IMR-90 (cell line): ENCODE data around the gene UNC79. TPM values are rescaled to one million over a fixed set of nuclear protein-coding genes. Genes with fewer than 3 reads are reported as not detected.

Source experiments
- ATAC-seq: fragments of 200-7000 bp; cut with Tn5 transposase; 2 replicates; pipeline ENCODE4 v1.9.1; 2020; ENCODE audit warnings: low read depth, mild to moderate bottlenecking, moderate library complexity
- BruUV-seq: library from RNA; stranded (reverse); fragments of 400-500 nt; replicated peaks from 2 replicates; lab custom pipeline; 2021; lab: Mats Ljungman, UMichigan
- CTCF ChIA-PET: fragments of 300-600 bp; formaldehyde crosslinking; extraction: SDS; loops from one replicate; lab custom pipeline; 2021; ENCODE audit warnings: antibody characterized with exemption; lab: Yijun Ruan, JAX
- POLR2A ChIA-PET: fragments of 300-600 bp; sonication (Branson Sonifier 250); formaldehyde crosslinking; loops from one replicate; lab custom pipeline; 2022; ENCODE audit warnings: antibody characterized with exemption; ENCODE audit not compliant: unreplicated experiment; lab: Charles Lee
- DNase-seq: peaks from one replicate; pipeline ENCODE4 v3.0.0; 2013
- H2AFZ ChIP-seq: replicated peaks from 2 replicates; pipeline ENCODE3; 2013; ENCODE audit warnings: low read length, mild to moderate bottlenecking; ENCODE audit not compliant: poor library complexity
- H2AK5ac ChIP-seq: 2 replicates; pipeline ENCODE4 v1.6.1; 2013; ENCODE audit warnings: low read depth, low read length, inconsistent platforms
- H2AK9ac ChIP-seq: replicated peaks from 2 replicates; pipeline ENCODE3; 2013; ENCODE audit warnings: mild to moderate bottlenecking, low read depth, low read length, moderate library complexity; ENCODE audit not compliant: poor library complexity
- H2BK120ac ChIP-seq: 2 replicates; pipeline ENCODE4 v1.6.1; 2013; ENCODE audit warnings: low read depth, low read length, inconsistent platforms
- H2BK15ac ChIP-seq: 3 replicates; pipeline ENCODE4 v1.6.1; 2013; ENCODE audit warnings: low read depth, low read length, inconsistent platforms
- H2BK20ac ChIP-seq: 2 replicates; pipeline ENCODE4 v1.6.1; 2013; ENCODE audit warnings: low read depth, mild to moderate bottlenecking, inconsistent platforms, low read length, moderate library complexity
- H2BK5ac ChIP-seq: 2 replicates; pipeline ENCODE4 v1.6.1; 2013; ENCODE audit warnings: mild to moderate bottlenecking, low read depth, low read length, inconsistent platforms; ENCODE audit not compliant: poor library complexity, severe bottlenecking
- H3K14ac ChIP-seq: replicated peaks from 2 replicates; pipeline ENCODE4 v1.6.1; 2013; ENCODE audit warnings: low read depth, low read length, inconsistent platforms
- H3K18ac ChIP-seq: 2 replicates; pipeline ENCODE4 v1.6.1; 2013; ENCODE audit warnings: low read depth, low read length, control low read depth
- H3K23ac ChIP-seq: 2 replicates; pipeline ENCODE4 v1.6.1; 2013; ENCODE audit warnings: low read depth, low read length, inconsistent platforms
- H3K27ac ChIP-seq: 2 replicates; pipeline ENCODE4 v1.5.1; 2013; ENCODE audit warnings: mild to moderate bottlenecking, control low read depth, low read length; ENCODE audit not compliant: insufficient read depth
- H3K27me3 ChIP-seq: 2 replicates; pipeline ENCODE4 v1.6.1; 2013; ENCODE audit warnings: low read length; ENCODE audit not compliant: control insufficient read depth, insufficient read depth
- H3K36me3 ChIP-seq: 2 replicates; pipeline ENCODE4 v1.6.1; 2013; ENCODE audit warnings: low read length, mixed read lengths; ENCODE audit not compliant: control insufficient read depth, insufficient read depth
- H3K4ac ChIP-seq: 2 replicates; pipeline ENCODE4 v1.6.1; 2013; ENCODE audit warnings: low read depth, low read length, inconsistent platforms
- H3K4me1 ChIP-seq: 2 replicates; pipeline ENCODE4 v1.6.1; 2013; ENCODE audit warnings: low read length, mixed read lengths; ENCODE audit not compliant: control insufficient read depth, insufficient read depth
- H3K4me2 ChIP-seq: 2 replicates; pipeline ENCODE4 v1.6.1; 2013; ENCODE audit warnings: low read depth, mild to moderate bottlenecking, control low read depth, low read length, moderate library complexity
- H3K4me3 ChIP-seq: 2 replicates; pipeline ENCODE4 v1.5.1; 2013; ENCODE audit warnings: low read depth, mild to moderate bottlenecking, control low read depth, low read length, moderate library complexity; ENCODE audit not compliant: insufficient read depth
- H3K56ac ChIP-seq: 2 replicates; pipeline ENCODE4 v1.6.1; 2013; ENCODE audit warnings: low read length, inconsistent platforms; ENCODE audit not compliant: insufficient read depth; ENCODE audit errors: extremely low read depth
- H3K79me1 ChIP-seq, 2 experiments: 2 replicates each; pipeline ENCODE4 v1.6.1; 2013; ENCODE audit warnings: low read length in 2 of 2, inconsistent platforms in 1 of 2, low read depth in 1 of 2
- H3K9ac ChIP-seq: 2 replicates; pipeline ENCODE4 v1.6.1; 2013; ENCODE audit warnings: low read depth, low read length, control low read depth
- H3K9me1 ChIP-seq: 2 replicates; pipeline ENCODE4 v1.6.1; 2013; ENCODE audit warnings: low read length, inconsistent platforms; ENCODE audit not compliant: insufficient read depth
- H3K9me3 ChIP-seq: 2 replicates; pipeline ENCODE4 v1.6.1; 2013; ENCODE audit warnings: low read length; ENCODE audit not compliant: control insufficient read depth, insufficient read depth
- H4K20me1 ChIP-seq: 2 replicates; pipeline ENCODE4 v1.6.1; 2013; ENCODE audit warnings: low read length, inconsistent platforms; ENCODE audit not compliant: insufficient read depth
- H4K5ac ChIP-seq: 2 replicates; pipeline ENCODE4 v1.6.1; 2013; ENCODE audit warnings: mild to moderate bottlenecking, low read depth, low read length, control low read depth
- H4K8ac ChIP-seq, 2 experiments: 2 replicates each; pipeline ENCODE4 v1.6.1; 2013; ENCODE audit warnings: low read depth in 2 of 2, low read length in 2 of 2, control low read depth in 1 of 2, inconsistent platforms in 1 of 2
- H4K91ac ChIP-seq: 2 replicates; pipeline ENCODE4 v1.6.1; 2013; ENCODE audit warnings: low read depth, low read length, inconsistent platforms; ENCODE audit not compliant: insufficient read depth
- POLR2A ChIP-seq: IDR thresholded peaks from 2 replicates; pipeline ENCODE4 v1.6.1; 2012; ENCODE audit warnings: mild to moderate bottlenecking, low read depth, low read length
- RAD21 ChIP-seq: IDR thresholded peaks from 2 replicates; pipeline ENCODE4 v1.6.1; 2012; ENCODE audit warnings: low read length, improper control_type of control experiment
- RCOR1 ChIP-seq: IDR thresholded peaks from 2 replicates; pipeline ENCODE4 v1.6.1; 2012; ENCODE audit warnings: mild to moderate bottlenecking, low read length, improper control_type of control experiment; ENCODE audit not compliant: insufficient replicate concordance
- SMC3 ChIP-seq: fragments of 150-350 bp; IDR thresholded peaks from 2 replicates; pipeline ENCODE4 v1.6.1; 2016; ENCODE audit warnings: low read depth, mild to moderate bottlenecking, antibody characterized with exemption, low read length, moderate library complexity
- WGBS, 2 experiments: methylation state at CpG; one replicate each; pipeline versions ENCODE4 v1.1.5 to v1.1.7; 2013; ENCODE audit warnings: missing lambda C conversion rate in 2 of 2; ENCODE audit not compliant: insufficient read length in 1 of 2; ENCODE audit errors: extremely low coverage in 2 of 2; 5-methylcytosine and 5-hydroxymethylcytosine counted together
- dilution Hi-C: fragments of 300-500 bp; cut with HindIII; formaldehyde crosslinking; loops from one replicate; pipeline ENCODE4 v1.14.3; 2018; ENCODE audit warnings: low sequenced_read_pairs; ENCODE audit not compliant: unreplicated experiment
- in situ Hi-C: fragments of 300-500 bp; cut with MboI; formaldehyde crosslinking; loops from 3 replicates; pipeline ENCODE4 v1.14.3; 2019; ENCODE audit warnings: low sequenced_read_pairs, inconsistent platforms, mixed read lengths
- intact Hi-C: fragments of 100-400 bp; cut with micrococcal nuclease; formaldehyde crosslinking; loops from 2 replicates; pipeline ENCODE4 v1.10.0; 2022
- polyA plus RNA-seq, 3 experiments: library from polyadenylated mRNA; depleted of rRNA; stranded (reverse); fragments of >200 nt; gene quantifications; 2 replicates each; pipeline ENCODE4 v1.2.3, GENCODE V29; 2012; ENCODE audit warnings: low replicate concordance in 1 of 3
- total RNA-seq: library from RNA; depleted of rRNA; stranded (reverse); fragments of >200 nt; gene quantifications from 2 replicates; pipeline ENCODE4 v1.2.3, GENCODE V29; 2012
- TF ChIP-seq, protein P1 (sequence below): conservative IDR thresholded peaks from 2 replicates; pipeline ENCODE4 v1.5.1; 2012; ENCODE audit warnings: mild to moderate bottlenecking, low read depth, low read length, improper control_type of control experiment

The UNC79 gene
- total and polyA plus RNA-seq, 2 of the 4 experiments (the other 2 are of a cell fraction): under 0.01 TPM

DNA sequence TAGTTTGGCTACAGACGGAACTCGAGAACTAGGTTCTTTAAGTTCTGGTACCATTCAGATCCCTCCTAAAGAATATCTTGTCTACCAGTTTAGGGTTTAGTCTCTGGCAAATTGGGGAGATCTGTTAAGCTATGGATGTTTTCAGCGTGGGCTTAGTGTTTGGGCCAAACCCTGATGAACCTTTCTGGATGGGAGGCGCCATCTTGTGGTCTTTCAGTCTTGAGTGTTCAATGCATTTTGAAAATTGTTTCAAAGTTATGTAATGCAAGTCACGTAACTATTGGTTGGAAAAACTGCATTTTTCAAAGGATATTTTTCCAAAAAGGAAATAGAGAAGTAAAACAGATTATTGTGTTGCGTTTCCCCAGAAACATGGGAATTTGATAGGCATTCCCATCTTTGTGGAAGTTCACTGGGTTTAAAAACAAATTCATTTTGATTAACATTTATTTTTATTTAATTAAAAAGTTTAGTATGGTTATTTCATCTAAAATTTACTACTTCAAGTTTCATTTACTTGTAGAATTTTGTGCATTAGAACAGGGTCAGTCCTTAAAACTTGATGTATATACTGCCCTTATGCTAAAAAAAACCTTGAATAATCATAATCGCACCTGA, 188.5 kb downstream of the UNC79 start:
- H3K79me1 ChIP-seq: no peaks in the 10 kb centered on the region
- H3K18ac ChIP-seq: no peak overlapping the region
- no peak overlapping the region for H4K8ac ChIP-seq
- no peak overlapping the region for H3K56ac ChIP-seq
- no peak overlapping the region for H3K4ac ChIP-seq
- no peak overlapping the region for H3K9ac ChIP-seq
- H3K27me3 ChIP-seq: no peaks in the 10 kb centered on the region
- POLR2A ChIA-PET: no interaction called here
- no peak overlapping the region for H2BK15ac ChIP-seq
- ATAC-seq (peak; percentile 68), DNase-seq (peak; percentile 50)
- H2BK120ac ChIP-seq: no peak overlapping the region
- H3K27ac ChIP-seq: no peak overlapping the region
- 17% methylated on average over 1 of the region's 7 CpGs; no CpG with 5 or more reads in 1 of the 2 experiments for WGBS, 2 experiments
- no peak overlapping the region for H2AK9ac ChIP-seq
- H3K36me3 ChIP-seq: no peaks in the 10 kb centered on the region
- peak; percentile 60 for TF ChIP-seq RAD21
- TF ChIP-seq RCOR1: no peak
- TF ChIP-seq POLR2A: no peak
- TF ChIP-seq SMC3: peak; percentile 56
- TF ChIP-seq, protein P1, sequence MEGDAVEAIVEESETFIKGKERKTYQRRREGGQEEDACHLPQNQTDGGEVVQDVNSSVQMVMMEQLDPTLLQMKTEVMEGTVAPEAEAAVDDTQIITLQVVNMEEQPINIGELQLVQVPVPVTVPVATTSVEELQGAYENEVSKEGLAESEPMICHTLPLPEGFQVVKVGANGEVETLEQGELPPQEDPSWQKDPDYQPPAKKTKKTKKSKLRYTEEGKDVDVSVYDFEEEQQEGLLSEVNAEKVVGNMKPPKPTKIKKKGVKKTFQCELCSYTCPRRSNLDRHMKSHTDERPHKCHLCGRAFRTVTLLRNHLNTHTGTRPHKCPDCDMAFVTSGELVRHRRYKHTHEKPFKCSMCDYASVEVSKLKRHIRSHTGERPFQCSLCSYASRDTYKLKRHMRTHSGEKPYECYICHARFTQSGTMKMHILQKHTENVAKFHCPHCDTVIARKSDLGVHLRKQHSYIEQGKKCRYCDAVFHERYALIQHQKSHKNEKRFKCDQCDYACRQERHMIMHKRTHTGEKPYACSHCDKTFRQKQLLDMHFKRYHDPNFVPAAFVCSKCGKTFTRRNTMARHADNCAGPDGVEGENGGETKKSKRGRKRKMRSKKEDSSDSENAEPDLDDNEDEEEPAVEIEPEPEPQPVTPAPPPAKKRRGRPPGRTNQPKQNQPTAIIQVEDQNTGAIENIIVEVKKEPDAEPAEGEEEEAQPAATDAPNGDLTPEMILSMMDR: peak; percentile 58
- no peak overlapping the region for H2BK20ac ChIP-seq
- H3K4me1 ChIP-seq: no peaks in the 10 kb centered on the region
- H3K9me1 ChIP-seq: no peaks in the 10 kb centered on the region
- no peak overlapping the region for H4K5ac ChIP-seq
- CTCF ChIA-PET: interaction anchor here (1.0 kb wide), 1 partner anchor 9 kb away, joined by 3 read pairs; no protein-coding TSS in a partner anchor
- in situ Hi-C loops (no loop called here), intact Hi-C loops (loop anchor here (1.0 to 2.0 kb wide), 3 partner anchors 385 to 506 kb away; partner anchors contain the start of genes GON7 and UBR7), dilution Hi-C loops (no loop called here)
- no peaks in the 10 kb centered on the region for H3K9me3 ChIP-seq
- no peak overlapping the region for H4K91ac ChIP-seq
- H3K23ac ChIP-seq: no peak overlapping the region
- H3K4me2 ChIP-seq: no peak overlapping the region
- no peak overlapping the region for H2BK5ac ChIP-seq
- no peak overlapping the region for H3K14ac ChIP-seq
- no TSS peak for BruUV-seq
- no peak overlapping the region for H3K4me3 ChIP-seq
- H2AFZ ChIP-seq: no peak overlapping the region
- no peak overlapping the region for H2AK5ac ChIP-seq
- H4K20me1 ChIP-seq: no peaks in the 10 kb centered on the region
